Head of caudate nucleus (tissue), 42 donors: ENCODE measurements around the gene HSD17B8.

ENCODE experiments used
- DNase-seq, 42 donors: peaks; one replicate each; pipeline versions ENCODE4 v3.0.0 to v3.0.0-alpha.2; 2020 to 2021; ENCODE audit warnings: mixed read lengths in 7 of 42
- intact Hi-C: fragments of 100-400 bp; cut with DNase I; formaldehyde crosslinking; loops from one replicate; pipeline ENCODE4 v1.15.0; 2022

Gene HSD17B8

DNA sequence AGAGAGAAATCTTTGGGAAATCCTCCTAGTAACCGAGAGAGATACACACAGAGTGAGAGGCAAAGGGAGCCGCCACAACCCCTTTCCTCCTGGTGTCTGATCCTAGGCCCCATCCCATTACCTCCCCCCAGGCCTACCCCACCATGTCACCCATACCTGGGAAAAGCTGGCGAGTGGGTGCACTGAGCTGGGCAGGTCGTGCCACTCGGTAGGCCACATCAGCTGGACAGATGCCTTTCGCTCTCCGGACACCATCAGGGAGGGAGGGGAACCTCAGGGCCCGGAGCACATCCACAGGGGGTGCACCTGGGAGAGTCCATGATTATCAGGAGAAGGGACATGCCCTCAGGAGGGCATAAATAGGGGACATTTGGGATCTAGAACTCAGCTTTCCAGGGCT, 15.3 kb upstream of the HSD17B8 start:
- intact Hi-C loops: no loop called here
- no peak for DNase-seq

DNA sequence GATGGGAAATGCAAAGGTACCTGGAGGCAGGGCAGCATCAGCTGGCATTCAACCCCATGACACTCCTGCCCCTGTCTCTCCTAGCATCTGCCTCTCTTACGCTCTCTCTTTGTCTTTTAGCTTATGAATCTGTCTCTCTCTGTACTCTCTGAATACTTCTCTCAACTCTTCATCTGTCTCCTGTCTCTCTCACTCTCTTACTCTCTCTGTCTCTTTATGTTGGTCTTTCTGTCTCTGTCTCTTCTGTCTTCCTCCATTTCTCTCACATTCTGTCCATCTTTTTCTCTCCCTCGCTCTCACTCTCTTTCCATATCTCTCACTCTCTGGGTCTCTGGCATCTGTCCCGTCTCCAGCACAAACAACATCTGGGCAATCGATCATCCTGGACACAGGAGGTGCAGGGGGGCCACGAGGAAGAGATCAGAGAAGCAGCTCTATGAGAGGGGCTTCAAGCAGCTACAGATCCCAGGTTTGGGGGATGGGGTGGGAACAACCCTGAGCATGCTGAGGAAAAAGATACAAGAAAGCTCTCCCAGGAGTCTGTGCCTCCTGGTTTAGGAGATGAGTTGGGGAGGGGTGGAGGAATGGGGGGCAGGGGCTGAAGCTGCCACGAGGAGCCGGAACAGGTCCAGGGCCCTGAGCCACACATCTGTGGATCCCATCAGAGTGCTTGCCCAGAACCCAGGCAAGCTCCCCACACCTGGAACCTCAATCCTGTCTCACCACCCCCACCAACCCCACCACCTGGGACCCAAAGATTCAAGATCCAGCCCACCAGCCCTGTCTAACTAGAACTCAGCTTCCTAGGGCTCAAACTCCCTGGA, 14.6 kb upstream of the HSD17B8 start:
- DNase-seq: no peak
- intact Hi-C loops: no loop called here

DNA sequence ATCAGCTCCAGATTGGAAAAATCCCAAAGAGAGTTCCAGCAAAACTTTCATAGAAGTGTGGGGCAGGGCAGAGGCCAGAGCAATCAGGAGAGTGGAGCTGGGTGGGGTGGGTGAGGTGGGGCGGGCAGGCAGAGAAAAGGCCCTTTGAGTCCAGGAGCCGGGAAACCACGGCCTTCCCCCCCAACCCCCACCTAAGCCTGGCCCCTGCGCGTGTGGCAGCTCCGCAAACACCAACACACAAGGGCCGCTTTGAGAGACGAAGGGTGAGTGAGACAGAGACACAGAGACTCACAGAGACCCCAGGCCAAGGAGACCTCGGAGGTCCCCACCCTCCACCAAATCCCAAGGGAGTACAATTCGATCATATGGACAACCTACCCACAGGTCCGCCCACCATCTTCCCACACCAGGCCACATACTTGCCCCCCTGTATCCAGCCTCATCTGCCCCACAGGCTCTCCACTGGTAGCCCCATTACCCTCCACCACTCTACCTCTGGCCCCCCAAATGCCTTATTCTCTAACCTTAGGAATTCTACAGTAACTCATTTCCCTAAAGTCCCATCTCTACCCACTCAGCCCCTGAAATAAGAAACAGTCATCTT, 13.8 kb upstream of the HSD17B8 start:
- DNase-seq: peak in 1 of 42 donors; percentile 47
- intact Hi-C loops: no loop called here

DNA sequence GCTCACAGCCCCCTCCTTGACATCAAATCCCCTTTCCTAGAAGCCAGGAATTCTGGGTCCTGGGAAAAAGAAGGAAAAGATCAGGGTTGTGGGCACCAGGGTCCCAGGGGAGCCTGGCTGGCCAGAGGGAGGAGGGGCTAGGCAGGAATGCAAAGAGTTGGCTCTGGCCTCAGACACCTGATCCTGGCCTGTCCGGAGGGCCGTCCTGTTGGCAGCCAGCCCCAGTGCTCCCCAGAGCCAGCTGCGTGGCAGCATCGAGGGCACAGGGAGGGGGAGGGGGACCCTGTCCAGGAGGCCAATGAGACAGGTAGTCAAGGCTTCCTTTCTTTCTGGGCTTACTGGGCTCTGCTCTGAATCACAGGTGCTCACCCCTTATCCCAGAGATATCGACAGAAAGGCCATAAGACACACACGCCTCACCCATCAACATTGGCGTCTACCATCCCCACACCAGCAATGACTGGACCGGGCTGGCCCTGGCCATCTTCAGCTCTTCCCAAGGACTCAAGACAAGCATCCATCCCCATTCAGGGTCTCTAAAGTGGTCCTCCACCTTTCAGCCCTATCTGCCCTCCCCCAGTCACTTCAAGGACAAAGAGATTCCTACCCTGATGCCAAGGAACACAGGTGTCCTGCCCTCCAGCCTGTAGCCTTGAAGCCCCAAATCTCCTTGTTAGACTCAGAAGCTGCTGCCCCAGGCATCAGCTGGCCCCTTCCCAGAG, 12.9 kb upstream of the HSD17B8 start:
- intact Hi-C loops: no loop called here
- no peak for DNase-seq

DNA sequence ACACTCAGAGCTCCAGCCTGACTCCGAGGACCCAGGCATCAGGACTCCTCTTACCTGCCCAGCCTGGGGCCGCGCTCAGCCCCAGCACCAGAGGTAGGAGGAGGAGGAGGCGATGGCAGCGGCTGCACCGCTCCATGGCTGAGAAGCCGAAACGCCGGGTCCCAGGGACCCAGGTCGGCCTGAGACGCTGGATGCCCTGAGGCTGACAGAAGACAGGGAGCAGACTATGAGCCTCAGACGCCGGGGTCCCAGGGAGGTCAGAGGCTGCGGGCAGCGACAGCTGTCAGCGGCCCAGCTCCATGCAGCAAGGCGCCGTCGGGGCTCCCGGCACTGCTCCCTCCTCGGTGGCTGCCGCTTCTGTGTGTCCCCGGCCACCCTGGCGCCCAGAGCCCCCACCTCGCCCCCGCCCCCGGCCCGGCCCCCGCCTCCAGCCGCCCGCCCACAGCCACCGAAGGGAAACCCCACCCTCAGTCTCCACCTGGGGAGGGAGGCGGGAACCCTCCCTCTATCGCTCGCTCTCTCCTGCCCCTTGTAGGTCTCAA, 12.3 kb upstream of the HSD17B8 start, which contains the start of gene COL11A2:
COL11A2 (minus strand) TSS at position 363 of the 542 bp plus-strand sequence; CDS start at position 136, 227 bp downstream.
- intact Hi-C loops: no loop called here
- DNase-seq: peak in 2 of 42 donors; percentile 13 to 40

DNA sequence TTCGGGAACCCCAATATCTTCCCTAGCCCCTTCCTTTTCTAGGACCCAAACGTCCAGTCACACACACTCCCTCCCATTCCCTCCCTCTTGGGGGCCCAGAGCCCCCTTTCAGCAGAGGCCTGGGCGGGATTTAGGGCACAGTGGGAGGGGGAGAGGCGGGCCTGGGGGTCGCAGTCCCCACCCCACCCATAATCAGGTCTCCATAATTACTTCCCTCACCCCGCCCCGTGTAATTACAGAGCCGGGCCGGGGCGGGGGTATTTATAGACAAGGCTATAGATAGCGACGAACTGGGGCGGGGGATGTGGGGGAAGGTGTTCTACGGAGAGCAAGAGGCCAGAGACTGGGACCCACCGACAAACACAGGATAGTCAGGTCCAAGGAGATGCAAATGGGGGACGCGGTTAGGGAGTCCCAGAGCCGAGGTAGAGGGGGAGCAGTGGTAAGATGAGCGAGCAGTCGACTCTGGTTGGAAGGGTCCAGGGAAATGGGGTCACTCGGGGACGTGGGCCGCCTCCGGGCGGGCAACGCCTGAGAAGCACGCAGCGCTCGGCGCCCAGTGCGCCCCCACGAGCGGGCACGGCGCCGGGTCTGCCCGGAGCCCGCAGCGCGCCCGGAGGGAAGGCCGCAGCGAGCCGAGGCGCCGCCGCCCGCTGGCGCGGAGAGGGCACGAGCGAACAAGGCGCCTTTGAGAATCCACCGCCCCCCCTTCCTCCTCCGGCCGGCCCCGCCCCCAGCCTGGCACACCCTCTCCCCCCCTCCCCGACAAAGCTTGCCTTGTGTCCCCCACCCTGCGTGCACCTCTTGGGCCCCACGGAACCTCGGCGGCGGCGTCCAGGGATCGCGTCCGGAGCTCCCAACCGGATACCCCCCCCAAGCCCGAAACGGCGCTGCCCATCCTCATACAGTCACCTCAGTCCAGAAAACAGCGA, 11.5 kb upstream of the HSD17B8 start:
- DNase-seq: peak; percentile 61 to 92 (median 82)
- intact Hi-C loops: no loop called here

DNA sequence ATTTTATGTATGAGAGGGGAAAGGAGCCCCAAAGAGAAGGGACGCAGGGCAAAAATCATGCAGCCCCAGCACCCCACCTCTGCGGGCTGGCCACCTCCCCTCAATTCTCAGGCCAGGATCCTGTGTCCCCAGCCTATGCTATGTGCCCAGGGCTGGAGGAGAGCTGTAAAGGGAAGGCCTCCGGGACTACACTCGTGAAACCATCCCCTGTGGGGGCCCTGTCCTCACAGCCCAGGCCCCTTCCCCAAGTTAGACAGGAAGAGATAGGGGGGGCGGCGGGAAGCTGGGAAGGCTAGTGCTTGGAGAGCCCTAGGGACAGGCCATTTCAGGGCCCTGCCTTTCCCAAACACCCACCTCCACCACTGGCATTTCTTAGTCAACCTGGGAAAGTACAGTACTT, 10.8 kb upstream of the HSD17B8 start:
- intact Hi-C loops: no loop called here

DNA sequence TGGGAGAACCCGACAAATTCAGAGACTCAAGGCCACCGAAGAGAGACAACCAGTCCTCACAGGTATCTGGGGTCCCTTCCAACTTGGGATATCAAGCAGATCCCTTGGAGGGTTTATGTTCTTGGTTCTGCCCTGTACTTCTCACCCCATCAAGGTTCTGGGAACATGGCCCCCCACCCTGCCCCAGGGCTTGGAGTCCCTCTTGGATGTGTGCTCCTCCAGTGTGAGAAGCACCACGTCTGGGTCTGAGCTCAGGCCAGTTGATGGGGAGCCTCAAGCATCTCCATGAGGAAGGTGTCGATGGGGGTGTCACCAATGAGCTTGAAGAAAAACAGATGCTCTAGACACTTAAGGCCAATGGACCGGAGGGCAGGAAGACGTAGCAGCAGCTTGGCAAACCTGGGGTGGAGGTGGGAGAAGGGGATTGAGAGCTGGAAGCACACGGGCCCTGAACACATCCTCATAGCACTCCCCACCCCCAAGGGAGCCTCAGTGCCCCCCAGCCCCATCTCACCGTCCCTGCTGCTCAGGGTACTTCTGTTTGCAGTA, 9.9 kb upstream of the HSD17B8 start:
- intact Hi-C loops: no loop called here
- DNase-seq: no peak

More for the DNA sequence above, 10.8 kb upstream of the HSD17B8 start:
- peak in 3 of 42 donors; percentile 13 to 49 (median 36) for DNase-seq

DNA sequence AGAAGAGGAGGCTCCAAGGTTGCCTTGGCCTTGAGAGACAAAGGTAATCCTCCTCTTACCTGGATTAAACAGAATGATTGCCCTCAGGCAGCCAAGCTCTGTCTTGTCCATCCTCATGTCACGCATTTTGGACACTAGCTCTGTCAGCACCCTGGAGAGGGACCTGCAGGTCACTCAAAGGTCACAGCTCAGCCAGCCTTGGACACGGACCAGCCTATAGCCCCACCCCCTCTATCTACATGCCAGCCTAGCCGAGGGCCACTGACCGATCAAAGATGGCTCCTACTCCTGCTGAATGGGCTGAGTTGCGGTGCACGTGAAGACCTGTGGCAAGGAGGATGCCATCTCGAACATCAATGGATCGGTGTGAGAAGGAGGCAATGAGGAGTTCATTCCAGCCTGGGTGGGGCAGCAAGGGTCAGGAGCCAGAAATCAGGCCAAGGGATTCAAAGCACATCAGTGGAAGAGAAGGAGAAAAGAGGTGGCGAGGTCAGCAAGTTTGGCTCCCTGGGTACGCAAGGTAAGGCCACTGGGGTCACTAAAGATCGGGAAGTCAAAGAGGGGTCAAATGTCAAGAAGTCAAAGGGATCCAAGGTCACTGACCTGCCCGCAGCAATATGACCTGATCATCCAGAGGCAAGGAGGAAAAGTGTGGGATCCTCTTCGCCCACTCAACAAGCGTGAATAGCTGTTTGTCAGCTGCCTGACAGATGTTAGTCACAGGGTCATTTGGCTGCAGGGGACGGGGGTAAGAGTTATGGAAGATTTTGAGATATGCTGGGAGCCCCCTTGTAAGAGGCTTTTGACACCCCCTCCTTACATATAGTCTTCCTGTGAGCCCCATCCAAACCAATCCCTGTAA, 8.9 kb upstream of the HSD17B8 start:
- intact Hi-C loops: loop anchor here (5.0 kb wide), 1 partner anchor 33 kb away; no protein-coding TSS in a partner anchor
- DNase-seq: no peak

DNA sequence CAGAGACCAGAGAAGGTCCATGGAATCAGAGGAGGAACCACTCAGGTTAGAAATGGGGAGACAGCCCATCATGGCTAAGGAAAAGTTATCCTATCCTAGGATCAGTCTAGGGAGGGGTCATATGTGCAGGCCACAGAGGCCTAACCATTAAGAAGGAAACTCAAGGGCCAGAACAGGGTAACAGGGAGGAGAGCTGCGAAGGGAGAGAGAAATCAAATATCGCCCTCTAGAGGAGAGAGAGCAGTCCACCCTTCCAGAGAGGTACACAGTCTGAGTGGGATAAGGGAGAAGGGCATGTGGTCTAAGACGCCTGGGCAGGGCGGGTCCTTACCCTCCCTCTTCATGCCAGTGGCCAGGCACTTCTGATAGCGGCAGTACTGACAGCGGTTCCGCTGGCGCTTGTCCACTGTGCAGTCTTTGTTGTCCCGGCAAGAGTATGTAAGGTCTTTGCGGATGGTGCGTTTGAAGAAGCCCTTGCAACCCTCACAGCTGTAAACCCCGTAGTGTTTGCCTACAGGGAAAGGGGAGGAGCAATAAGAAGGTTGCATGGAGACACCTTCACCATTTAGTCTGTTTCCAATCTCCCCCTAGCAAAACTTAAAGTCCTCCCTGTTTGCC, 6.9 kb upstream of the HSD17B8 start:
- intact Hi-C loops: loop anchor here (5.0 kb wide), 1 partner anchor 35 kb away; no protein-coding TSS in a partner anchor
- peak in 23 of 42 donors; percentile 22 to 78 (median 49) for DNase-seq

DNA sequence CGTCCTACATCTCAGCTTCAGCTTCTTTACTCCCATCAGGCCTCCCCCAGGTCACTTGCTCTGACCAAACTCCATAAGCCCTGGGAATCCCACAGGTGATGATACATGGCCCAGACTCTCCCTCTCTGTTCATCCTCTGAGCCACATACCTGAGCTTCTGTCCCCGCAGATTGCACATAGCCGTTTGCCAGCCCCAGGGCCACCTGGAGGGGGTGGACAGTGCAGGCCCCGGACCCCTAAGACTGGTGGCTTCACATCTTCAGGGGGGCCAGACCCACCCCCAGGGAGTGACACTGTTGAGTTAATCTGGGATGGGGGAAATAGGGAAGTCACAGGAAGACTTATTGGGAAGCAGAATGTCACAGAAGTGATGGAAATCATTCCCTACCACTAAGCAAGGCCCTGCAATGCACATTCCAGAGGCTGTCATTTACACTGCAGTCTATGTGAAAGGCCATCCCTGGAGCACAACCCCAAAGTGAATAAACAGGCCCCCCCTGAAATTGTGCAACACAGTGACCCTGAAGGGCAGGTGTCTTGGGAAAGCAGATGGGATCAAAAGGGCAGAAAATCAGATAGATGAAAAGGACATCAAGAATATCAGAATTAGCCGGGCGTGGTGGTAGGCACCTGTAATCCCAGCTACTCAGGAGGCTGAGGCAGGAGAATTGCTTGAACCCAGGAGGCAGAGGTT, 6.1 kb upstream of the HSD17B8 start:
- intact Hi-C loops: loop anchor here (5.0 kb wide), 1 partner anchor 36 kb away; no protein-coding TSS in a partner anchor
- no peak for DNase-seq

DNA sequence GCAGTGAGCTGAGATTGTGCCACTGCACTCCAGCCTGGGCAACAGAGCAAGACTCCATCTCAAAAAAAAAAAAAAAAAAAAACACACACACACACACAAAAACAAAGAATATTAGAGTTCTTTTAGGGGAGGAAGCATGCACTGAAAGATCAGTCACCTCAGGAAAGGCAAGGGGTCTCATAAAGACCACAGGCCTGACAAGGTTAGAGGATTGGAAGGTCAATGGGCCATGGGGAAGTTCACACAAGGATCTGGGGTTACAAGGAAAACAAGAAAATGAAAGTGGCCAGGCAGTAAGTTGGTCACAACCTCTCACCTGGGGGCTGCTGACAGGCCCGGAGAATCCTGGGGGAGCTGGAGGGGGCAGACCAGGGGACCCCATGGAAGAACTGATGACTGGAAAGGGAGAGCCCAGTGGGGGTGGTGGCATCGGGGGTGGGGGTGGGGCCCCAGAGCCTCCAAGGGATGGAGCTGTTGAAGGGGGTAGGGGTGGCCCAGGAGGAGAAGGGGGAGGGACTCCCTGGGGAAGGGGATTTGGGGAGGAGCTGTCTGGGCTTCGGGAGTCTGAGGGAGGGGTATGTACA, 5.5 kb upstream of the HSD17B8 start:
- DNase-seq: no peak
- intact Hi-C loops: loop anchor here (5.0 kb wide), 1 partner anchor 37 kb away; no protein-coding TSS in a partner anchor

DNA sequence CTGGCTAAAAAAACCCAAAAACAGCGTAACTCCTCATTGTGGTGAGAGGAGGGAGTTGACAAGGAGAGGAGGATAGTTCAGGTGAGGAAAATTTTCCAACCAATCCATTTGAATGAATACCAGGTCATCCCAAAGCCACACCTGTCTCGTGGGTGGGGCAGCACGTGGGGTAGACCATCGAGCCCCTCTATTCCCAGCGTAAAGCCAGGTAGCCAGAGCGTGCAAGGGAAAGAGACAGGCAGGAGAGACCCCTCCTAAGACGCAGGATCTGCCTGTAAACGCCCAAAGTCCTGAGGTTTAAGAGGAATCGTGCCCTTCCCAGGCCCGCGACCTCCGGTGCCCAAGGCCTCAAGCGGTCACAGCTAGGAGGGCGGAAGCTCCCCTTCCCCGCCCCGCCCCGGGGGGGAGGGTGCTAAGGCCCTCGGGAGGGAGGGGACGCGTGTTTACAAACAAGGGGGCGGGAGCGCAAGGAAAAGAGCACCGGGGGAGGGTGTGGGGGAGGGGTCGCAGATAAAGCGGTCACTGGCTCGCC, 4.7 kb upstream of the HSD17B8 start:
- intact Hi-C loops: loop anchor here (5.0 to 10.0 kb wide), 4 partner anchors 37 to 225 kb away; partner anchors contain the start of genes CUTA and PHF1
- peak in 3 of 42 donors; percentile 42 to 73 (median 49) for DNase-seq

DNA sequence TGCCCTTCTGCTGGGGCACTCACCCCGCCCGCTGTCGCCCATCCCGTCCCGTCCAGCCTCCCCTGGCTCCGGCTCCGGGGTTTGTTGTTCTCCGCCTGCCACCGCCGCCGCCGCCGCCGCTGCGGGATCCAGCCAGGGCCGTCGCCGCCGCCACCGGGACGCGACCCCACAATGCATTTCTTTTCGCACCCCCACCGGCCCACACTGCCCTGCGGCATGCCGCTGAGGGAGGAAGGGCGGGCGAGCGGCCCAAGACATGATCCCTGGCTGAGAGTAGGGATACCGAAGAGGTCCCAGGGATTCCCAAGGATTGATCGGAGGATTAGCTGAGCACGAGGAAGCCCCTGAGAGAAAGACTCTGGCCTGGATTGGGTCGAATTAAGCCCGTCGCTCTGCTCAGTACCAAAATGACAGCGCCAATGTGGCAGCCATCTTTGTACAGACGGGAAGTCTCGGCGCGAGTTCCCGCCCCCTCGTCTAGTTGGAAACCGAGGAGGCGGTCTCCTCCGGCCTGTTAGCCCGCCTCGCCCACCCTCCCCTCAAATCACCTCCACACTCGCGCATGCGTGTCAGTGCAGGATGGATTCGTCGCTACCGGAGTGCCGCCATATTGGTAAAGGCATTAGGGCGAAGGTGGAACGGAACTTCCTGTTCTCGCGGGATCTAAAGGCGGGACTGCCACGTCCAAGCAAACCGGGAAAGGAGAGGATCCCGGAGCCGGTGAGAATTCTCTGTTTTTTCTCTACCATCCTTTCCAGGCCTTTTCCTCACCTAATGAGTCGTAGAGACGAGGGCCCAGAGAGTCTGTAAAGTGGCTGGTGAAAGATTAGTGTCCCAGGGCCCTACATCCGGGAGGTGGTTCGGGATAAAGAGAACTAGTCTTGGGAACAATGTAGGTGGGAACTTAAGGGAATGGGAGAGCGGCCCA, 4.0 kb upstream of the HSD17B8 start, which contains the start of the genes RXRB and SLC39A7:
RXRB (minus strand) TSS at position 447 of the 928 bp plus-strand sequence; CDS start at position 258, 189 bp downstream.
SLC39A7 (plus strand) TSS at position 649 of the 928 bp plus-strand sequence. CDS start 379 bp downstream, outside the sequence.
- intact Hi-C loops: loop anchor here (5.0 to 10.0 kb wide), 3 partner anchors 47 to 226 kb away; partner anchors contain the start of genes CUTA and PHF1
- DNase-seq: peak; percentile 95 to 99 (median 98)
